PFSK-1 (cell line): Measurements from ENCODE around the gene TTC21B.

ENCODE experiments used
- FOXP2 ChIP-seq: optimal IDR thresholded peaks from 2 replicates; pipeline ENCODE3; 2011; ENCODE audit warnings: borderline replicate concordance, control low read depth, inconsistent platforms; ENCODE audit not compliant: insufficient read depth; ENCODE audit errors: extremely low read length, extremely low read depth
- POLR2AphosphoS5 ChIP-seq: IDR thresholded peaks from 2 replicates; pipeline ENCODE4 v1.6.1; 2012; ENCODE audit warnings: low read depth, mild to moderate bottlenecking, control low read depth, low read length, moderate library complexity
- SIN3A ChIP-seq: IDR thresholded peaks from 2 replicates; pipeline ENCODE4 v1.6.1; 2012; ENCODE audit warnings: mild to moderate bottlenecking, low read length, moderate library complexity, borderline replicate concordance; ENCODE audit not compliant: insufficient read depth
- TAF1 ChIP-seq: IDR thresholded peaks from 2 replicates; pipeline ENCODE4 v1.6.1; 2012; ENCODE audit warnings: low read length, control low read depth, borderline replicate concordance; ENCODE audit not compliant: insufficient read depth
- TF ChIP-seq, protein P1 (sequence below), 2 experiments: IDR thresholded peaks; 2 replicates each; pipeline versions ENCODE4 v1.6.1 to v1.8.0; 2011 to 2012; ENCODE audit warnings: low read depth in 2 of 2, low read length in 2 of 2, control low read depth in 1 of 2, inconsistent platforms in 1 of 2, mild to moderate bottlenecking in 1 of 2, moderate library complexity in 1 of 2; ENCODE audit not compliant: insufficient read depth in 1 of 2

DNA sequence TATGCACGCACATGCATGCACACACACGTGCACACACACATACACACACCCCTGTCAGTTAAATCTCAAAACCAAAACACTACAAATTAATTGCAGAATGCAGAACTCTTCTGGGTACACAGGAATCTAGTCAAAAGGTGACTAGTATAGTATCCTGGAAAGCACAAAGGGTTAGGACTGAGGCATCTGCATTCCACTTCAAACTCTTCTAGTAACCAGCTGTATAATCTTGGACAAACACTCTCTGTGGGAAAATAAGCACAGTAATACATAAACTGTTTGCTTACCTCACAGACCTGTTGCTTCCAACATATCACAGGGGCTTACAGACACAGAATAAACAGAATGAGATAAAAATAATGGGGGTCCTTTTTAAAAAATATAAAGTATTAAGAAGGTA, 49.1 kb downstream of the TTC21B start:
- TF ChIP-seq POLR2AphosphoS5 = no peak
- TF ChIP-seq, protein P1, sequence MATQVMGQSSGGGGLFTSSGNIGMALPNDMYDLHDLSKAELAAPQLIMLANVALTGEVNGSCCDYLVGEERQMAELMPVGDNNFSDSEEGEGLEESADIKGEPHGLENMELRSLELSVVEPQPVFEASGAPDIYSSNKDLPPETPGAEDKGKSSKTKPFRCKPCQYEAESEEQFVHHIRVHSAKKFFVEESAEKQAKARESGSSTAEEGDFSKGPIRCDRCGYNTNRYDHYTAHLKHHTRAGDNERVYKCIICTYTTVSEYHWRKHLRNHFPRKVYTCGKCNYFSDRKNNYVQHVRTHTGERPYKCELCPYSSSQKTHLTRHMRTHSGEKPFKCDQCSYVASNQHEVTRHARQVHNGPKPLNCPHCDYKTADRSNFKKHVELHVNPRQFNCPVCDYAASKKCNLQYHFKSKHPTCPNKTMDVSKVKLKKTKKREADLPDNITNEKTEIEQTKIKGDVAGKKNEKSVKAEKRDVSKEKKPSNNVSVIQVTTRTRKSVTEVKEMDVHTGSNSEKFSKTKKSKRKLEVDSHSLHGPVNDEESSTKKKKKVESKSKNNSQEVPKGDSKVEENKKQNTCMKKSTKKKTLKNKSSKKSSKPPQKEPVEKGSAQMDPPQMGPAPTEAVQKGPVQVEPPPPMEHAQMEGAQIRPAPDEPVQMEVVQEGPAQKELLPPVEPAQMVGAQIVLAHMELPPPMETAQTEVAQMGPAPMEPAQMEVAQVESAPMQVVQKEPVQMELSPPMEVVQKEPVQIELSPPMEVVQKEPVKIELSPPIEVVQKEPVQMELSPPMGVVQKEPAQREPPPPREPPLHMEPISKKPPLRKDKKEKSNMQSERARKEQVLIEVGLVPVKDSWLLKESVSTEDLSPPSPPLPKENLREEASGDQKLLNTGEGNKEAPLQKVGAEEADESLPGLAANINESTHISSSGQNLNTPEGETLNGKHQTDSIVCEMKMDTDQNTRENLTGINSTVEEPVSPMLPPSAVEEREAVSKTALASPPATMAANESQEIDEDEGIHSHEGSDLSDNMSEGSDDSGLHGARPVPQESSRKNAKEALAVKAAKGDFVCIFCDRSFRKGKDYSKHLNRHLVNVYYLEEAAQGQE (IDR thresholded peaks at IDR 0.05; ENCODE audit: insufficient read depth in 1 of 2, low read depth in 2 of 2, low read length in 2 of 2) = no peak
- TF ChIP-seq TAF1 = no peak
- TF ChIP-seq SIN3A = no peak
- TF ChIP-seq FOXP2 = no peak
